IPS-11a (cell line): ENCODE results near the gene DARS1.
"Not testable (repeated sequence)": the region's sequence is repeated elsewhere in the genome, so short reads cannot be mapped to it uniquely, and the experiment has no call there.

ENCODE experiments used
- H3K4me3 ChIP-seq: one replicate; pipeline ENCODE4 v1.5.1; 2013; ENCODE audit warnings: low read depth, low read length, control low read depth

Gene DARS1

DNA sequence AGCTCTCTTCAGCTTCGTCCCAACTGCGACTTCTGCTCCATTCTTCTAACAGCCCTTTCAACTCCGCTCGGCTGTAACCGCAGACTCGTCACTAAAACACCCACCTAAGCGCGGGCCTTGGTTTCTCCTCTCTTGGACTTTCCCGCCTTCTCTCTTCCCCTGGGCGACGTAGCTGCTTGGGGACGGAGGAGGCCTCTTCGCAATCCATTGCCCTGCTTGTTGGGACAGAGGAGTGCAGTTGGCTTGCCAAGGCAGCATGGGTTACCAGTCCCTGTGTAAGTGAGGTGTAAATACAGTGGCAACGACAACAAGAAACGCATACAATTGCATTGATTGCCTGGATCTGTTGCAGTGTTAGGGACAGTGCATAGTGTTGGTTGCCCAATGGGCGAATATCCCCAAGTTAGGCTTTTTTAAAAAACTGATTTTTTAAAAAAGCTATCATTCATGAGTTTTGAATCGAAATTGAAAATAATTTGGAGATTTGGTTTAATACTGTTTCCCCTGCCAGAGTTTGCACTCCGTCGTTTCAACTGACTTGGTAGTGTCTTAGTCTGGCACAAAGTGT lies 484 bp upstream of the DARS1 start:
- peak overlapping the region; percentile 89 for H3K4me3 ChIP-seq

DNA sequence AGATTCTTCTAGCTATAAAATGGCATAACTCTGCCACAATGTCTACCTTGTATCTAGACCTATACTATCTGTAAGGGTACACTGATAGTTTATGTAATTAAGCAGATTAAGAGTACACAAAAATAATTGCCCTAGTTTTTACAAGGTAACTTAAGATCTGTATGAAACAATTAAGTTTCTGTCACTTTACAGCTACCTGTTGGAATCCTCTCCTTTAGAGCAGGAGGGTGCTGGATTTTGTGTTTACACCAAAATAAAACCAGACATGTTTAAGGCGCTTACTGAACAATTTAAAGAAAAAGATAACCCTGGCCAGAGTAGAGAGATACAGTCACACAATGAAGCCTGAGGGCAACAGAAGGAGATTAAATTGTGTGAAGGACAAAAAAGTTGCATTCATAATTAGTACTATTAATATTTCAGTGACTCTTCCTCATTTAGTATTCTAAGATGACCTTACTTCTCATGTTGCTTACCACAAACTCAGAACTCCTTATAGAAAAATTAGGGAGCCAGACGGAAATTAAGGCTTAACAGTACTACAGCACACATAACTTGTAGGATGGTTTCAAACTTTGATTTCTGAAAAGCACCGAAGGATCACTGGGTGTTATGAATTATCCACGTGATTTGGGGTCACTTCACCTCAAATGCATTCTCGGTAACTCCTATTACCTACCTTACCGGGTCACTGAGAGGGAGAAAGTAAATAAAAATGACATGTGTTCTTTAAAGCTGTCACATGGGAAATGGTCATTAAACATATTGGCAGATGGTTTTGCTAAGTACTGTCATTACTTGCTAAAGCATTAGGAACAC lies 1.0 kb downstream of the DARS1 start:
- H3K4me3 ChIP-seq, result peak overlapping the region; percentile 89

DNA sequence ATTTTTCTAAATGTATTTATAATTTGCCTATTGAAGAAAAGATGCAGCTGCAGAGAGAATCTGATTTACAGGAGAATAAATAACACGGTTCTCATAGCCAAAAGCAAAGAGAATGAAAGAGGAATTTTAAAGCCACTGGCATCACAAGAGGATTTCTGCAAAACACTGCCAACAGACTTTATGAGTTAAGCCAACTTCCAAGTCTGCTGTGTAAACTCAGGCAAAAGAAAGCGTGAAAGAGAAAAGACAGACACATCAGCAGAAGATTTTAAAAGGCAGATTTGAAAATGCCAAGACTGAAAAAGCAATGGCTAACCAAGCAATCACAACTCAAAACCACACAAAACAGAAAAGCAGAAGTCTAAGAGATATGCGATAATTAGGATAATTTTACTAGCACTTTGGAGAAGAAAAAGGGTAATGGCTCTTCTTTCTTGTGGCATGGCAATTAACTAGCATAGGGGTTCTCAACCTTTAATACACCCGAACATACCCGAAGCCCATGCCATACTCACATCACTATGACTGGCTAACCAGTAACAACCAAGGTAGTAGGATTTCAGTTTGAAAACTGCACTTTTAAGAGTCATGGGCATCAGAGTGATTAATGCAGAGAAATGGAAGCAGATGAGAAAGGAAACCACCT lies 4.9 kb downstream of the DARS1 start:
- H3K4me3 ChIP-seq, result no peak overlapping the region

DNA sequence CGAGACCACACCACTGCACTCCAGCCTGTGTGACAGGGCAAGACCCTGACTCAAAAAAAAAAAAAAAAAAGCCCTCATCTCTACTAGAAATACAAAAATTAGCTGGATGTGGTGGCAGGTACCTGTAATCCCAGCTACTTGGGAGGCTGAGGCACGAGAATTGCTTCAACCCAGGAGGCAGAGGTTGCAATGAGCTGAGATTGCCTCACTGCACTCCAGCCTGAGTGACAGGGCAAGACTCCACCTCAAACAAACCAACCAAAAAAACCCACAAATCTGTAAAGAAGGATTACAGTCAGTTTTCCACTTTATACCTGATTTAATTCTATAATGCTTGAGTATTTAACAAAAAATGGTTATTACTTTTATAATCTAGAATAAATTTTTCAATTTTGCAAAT lies 9.7 kb downstream of the DARS1 start:
- no peak overlapping the region for H3K4me3 ChIP-seq

DNA sequence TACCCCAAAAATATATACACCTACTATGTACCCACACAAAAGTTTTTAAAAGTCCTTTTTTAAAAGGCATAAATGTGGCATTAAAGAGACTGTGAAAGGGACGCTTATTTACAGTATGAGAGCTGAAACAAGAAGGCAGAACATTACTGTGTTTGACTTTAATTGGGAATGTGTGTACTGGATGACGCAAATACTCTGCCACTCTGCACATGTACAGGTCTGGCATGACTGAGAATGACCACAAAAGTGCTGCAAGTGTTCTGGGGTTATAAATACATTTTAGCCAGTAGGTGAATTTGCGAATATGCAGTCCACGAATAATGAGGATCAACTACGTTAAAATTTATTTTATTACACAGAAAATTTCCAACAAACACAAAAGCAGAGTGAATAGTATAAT lies 11.4 kb downstream of the DARS1 start:
- H3K4me3 ChIP-seq, result no peak overlapping the region

DNA sequence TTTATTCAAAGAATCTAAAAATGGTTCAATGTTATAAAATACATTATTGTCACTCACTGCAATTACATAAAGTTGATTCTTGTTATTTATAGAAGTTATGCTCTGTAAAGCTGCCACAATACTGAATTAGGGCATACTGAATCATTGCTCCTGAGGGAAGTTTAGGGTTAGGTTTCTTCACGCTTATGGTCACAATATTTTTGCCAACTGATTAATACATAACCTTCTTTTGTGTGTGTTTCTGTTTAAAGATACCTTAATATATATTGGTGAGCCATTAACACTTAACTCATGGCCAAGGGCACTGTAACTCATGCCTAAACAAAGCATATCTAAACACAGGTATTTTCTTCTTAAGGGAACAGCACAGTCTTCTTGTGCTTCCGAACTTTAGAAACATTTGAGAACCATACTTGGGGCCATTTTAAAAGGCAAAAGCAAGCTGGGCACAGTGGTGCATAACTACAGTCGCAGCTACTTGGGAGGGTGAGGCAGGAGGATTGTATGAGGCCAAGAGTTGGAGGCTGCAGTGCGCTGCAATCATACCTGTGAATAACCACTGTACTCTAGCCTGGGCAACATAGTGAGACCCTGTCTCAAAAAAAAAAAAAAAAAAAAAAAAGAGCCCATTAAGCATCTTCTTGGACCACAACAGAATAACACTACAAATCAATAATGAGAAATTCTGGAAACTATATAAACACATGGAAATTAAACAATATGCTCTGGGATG lies 15.6 kb downstream of the DARS1 start:
- no peak overlapping the region for H3K4me3 ChIP-seq

DNA sequence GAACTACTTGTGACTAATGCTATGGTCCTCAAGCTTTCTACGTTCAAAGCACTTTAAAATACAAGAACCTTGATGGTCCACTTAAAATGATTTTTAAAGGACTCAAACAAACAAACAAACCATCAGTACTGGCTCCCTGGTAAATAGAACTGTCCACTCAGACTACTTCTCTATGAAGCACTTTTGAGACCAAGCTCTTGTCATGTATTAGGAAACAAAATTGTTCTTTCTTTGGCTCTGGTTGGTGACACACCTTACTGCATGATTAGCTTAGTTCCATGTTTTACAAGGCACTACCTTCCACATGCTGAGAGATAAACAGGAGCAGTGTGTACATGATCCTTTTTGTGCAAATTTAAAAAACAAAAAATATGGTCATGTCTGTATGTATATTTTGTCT lies 19.7 kb downstream of the DARS1 start:
- no peak overlapping the region for H3K4me3 ChIP-seq

DNA sequence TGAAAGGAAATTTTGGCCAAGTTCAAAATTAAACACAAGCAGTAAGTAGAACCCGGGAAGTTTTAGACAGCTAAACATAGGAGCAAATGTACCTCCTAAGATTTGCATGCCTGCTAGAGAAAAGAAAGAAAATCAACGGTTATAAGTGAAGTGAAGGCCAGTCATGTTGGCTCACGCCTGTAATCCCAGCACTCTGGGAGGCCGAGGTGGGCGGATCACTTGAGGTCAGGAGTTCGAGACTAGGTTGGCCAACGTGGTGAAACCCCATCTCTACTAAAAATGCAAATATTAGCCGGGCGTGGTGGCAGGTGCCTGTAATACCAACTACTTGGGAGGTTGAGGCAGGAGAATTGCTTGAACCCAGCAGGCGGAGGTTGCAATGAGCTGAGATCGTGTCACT lies 21.0 kb downstream of the DARS1 start:
- H3K4me3 ChIP-seq, result not testable (repeated sequence)

DNA sequence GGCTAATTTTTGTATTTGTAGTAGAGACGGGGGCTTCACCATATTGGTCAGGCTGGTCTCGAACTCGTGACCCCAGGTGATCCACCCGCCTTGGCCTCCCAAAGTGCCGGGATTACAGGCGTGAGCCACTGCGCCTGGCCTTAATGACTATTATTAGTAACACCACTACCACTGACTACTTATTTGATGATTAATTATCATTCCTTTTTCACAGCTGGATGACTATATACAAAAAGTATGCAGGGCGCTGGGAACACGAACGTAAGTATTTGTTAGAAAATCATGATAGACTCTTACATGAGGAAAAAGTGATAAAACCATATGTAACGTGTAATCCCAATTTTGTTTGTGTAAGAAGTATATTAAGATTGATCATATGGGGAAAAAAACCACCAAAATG lies 21.6 kb downstream of the DARS1 start:
- no peak overlapping the region for H3K4me3 ChIP-seq

DNA sequence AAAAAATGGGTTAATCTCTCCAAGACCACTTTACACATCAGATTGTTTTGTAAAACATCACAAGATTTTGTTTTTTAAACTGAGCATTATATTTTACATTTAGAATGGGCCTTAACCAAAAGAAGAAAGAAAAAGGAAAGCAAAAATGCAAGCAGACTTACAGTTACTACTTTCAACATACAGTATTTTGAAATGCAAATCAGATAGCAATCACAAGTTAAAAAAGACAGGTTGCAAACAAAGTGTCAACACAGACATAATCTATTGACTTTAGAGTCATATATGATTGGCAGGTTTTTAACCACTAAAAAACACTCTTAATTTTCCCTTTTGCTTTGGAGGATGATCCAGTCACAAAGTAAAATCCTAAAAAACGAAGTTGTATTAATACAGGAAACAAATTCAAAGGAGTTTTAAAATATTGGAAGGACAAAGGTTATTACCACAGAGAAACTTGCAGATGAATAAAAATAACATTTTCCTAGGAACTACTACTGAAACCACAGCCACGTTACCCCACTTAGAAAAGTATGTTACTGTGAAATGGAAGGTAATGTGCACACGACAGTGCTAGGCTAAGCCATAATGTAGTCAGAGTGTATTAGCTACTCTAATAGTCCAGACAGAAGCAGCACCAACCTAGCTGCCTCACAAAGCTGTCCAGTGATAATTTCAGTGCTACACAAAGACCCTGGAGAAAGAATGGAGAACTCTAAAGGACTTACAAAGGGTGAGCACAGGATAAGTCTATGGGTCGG lies 22.9 kb downstream of the DARS1 start:
- H3K4me3 ChIP-seq, result no peak overlapping the region

DNA sequence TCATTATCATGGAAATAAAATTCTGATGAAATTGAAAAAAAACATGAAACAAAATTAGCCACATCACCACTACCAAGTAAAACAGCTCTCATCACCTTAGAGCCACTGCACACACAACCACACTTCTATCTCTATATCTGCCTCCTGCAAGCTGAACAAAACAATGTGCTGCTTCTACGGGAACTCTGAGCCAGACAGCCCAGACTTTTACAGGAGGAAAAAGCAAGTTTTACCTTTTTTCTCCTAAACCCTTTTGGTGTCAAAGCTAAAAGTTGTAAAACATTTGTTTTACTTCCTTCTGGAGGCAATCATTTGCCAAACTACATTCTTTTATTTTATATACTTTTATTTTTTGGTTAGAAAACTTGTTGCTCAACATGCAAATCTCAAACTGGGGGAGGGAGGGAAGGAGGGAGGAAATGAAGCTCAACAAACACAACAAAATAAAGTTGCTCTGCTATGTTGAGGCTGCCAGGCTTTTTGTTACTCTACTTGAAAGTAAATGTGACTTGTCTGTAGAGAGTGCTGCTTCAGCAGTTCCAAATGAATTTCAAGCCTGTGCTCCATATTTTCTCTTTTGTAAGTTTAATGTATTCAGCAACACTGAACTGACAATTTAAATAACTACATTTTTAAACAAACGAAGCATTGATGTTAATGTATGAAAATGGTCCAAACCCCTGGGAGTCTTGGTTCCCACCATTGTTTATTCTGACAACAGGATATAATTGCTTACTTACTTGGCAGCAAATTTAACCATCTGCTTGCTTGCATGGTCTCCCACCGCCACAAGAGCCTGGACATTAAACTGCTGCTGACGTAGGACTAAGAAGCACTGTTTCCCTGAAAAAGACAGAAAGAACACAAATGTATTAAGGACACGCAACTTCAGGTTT lies 24.5 kb downstream of the DARS1 start:
- no peak overlapping the region for H3K4me3 ChIP-seq

DNA sequence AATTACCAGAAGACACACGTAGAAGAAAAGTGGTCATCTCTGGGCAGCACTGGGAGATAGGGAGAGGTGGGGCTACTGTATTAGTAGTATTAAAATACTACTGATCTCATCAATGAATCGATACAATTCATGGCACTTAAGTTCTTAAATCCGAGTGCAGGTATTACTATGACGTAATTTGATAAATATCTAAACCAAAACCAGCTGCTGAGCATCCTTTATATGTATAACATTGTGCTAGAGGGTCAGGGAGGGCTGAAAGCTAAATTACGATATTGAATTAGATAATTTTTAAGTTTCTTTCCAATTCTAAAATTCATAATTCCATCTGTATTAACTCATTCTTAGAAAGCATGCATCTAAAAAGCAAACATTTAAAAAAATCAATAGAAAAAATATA lies 25.3 kb downstream of the DARS1 start:
- no peak overlapping the region for H3K4me3 ChIP-seq

DNA sequence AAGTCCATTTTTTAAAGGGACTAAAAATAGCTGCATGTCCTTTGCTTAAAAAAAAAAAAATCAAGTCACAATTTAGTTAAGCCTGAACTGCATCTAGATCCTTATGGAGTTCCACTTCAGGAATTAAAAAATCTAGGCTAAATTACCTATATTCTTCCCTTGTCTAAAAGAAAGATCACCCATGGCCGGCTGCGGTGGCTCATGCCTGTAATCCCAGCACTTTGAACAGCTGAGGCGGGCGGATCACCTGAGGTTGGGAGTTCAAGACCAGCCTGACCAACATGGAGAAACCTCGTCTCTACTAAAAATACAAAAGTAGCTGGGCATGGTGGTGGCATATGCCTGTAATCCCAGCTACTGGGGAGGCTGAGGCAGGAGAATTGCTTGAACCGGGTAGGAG lies 26.5 kb downstream of the DARS1 start:
- H3K4me3 ChIP-seq, result not testable (repeated sequence)

DNA sequence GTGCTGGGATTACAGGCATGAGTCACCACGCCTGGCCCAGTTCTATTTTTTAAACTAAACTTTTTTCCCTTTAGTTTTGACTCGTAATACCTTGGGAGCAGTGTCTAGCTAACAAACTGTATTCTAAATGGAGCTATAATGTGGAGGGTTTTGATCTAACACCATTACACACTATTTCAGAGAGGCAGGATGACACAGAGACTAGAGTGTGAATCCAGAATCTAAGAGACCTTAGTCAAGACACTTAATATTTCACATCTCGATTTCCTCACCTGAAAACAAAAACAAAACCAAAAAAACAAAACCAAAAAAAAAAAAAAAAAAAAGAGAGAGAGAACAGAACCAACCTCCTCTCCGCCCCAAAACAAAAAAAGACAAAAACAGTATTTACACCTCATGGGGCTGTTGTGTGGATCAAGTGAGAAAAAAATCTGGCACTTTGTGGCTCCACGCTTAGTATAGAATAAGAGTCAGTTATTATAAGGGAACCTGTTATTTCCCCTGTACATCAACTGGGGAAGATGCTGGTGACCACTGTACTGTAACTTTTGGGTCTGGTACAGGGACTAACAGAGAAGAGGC lies 31.3 kb downstream of the DARS1 start:
- H3K4me3 ChIP-seq, result no peak overlapping the region

DNA sequence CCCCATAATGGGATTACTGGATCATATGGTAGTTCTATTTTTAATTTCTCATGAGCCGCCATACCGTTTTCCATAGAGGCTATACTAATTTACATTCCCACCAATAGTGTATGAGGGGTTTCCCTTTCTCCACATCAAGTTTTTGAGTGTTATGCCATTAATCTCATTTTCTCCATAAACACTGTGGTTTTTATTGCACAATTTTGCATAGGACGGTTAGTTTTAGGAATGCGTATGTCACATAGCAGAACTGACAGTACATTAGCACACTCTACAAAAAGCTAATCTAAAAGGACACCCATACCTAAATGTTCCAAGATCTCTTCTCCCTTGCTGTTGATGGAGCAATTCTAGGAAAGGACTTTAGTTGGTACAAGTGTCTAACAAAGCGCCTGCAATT lies 32.5 kb downstream of the DARS1 start:
- no peak overlapping the region for H3K4me3 ChIP-seq

DNA sequence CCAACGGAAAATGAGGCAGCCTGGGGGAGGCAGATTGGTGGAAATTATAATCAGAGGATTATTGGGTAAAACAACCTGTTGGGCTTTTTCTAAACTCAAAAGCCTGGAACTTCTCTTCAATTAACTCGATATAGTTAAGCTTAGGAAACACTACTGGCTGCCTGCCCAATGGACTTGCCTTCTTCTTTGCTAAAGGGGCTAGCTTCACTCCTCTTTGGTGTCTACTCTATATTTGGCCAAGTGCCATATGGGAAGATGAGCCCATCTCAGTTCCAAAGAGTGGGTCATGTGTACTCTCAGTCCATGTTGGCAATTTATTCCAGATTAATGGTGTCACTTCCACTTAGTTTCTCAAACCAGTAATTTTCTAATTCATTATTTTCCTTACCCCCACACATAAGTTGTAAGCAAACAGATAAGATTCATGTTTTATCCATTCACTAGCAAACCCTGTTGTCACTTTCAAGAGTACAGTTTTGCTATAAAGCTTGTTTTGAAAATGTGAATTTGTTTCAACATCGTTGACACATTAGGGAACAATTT lies 34.3 kb downstream of the DARS1 start:
- no peak overlapping the region for H3K4me3 ChIP-seq

DNA sequence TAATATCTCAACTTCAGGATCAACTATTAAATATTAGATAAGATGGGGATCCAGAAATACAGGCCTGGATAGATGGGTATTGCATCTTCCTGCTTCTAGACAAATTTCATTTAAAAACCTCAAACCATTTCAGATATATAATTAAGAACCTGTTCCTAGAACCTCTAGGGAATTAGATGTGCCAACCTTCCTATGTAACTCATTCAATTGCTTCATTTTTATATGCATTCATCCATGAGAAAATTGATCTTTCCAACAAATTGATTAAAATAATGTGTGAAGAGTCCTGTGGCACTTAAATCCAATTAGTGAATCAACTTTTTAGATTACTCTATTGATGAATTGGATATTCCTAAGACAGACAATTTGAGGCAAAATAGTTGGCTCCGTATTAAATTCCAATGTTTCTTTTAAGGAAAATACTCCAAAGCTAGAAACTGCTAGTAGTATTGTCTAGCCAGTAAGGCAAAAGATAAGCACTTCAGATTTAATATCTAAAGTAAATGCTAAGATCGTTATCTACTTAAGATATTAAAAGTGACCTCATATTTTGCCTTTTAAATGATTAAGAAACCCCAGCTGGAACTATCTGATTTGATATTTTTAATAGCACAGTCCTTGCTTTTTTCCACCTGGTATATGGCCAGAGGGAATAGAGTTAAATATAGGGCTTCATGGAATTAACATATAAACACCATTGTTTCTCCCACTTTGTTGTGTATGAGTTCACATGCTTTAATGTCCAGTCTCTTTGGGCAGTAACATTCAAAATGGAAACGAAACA lies 35.8 kb downstream of the DARS1 start:
- H3K4me3 ChIP-seq, result no peak overlapping the region

DNA sequence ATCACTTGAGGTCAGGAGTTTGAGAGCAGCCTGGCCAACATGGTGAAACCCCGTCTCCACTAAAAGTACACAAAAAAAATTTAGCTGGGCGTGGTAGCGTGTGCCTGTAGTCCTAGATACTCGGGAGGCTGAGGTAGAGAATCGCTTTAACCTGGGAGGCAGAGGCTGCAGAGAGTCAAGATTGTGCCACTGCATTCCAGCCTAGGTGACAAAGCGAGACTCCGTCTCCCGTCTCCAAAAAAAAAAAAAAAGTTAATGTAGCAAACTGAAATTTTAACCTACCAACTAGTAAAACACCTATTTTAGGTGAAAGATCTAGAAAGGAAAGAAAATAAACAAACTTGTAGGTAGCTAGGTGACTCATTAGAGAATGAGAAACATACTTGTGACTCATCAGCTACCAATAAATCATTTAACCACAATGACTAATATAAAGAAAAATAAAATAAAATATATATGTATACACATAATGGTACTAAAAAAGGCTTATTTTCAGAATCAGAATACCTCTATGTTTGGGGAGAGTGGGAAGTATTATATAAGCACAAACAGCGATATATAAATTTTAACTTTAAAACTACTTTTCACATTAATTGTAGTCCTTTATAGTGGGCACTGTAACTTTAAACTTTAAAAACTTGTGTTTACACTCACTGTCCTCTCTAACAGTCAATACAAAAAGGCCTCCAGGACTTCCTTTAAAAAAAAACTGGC lies 36.6 kb downstream of the DARS1 start:
- H3K4me3 ChIP-seq, result no peak overlapping the region
